ENCODE data around the gene TLR9.

DNA sequence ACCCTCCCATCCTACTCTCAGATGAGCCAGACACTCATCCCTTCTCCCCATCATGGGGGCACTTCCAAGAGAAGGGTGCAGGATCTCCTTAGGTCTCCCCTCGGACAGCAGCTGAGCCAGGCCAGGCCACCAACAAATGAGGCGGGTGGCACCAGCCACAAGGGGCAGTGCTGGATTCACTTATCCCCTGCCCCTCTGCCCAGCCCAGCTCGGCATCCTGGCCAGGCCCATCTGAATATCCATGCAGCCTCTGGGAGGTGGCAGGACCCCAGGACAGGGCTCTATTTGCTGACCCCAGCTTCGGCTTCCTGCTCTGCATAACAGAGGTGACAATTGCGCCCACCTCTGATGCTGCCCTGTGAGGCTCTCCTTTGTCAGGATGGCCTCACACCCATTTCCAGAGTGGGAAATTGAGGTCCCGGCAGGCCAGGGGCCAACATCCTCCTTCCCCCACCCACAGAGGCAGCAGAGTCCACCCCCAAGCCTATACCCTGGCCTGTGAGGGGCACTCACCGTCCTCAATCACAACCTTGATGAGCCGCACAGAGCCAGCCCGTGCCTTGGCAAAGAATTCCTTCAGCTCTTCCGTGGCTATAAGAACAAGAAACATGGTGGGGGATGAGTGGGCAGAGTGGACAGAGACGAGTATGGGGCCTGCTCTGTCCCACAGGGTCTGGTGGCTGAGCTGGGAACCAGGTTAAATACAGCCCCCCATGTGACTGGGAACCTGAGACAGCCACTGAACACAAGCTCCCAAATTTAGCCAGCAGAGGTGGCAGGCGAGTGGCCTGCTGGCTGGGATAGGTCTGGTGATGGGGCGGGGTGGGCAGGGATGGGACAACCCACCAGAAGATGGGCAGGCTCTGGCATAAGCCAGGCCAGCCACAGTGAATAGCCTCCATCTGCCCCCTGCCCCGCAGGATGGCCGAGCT is 9.3 kb upstream of the TLR9 start:
- TF ChIP-seq, protein P1, sequence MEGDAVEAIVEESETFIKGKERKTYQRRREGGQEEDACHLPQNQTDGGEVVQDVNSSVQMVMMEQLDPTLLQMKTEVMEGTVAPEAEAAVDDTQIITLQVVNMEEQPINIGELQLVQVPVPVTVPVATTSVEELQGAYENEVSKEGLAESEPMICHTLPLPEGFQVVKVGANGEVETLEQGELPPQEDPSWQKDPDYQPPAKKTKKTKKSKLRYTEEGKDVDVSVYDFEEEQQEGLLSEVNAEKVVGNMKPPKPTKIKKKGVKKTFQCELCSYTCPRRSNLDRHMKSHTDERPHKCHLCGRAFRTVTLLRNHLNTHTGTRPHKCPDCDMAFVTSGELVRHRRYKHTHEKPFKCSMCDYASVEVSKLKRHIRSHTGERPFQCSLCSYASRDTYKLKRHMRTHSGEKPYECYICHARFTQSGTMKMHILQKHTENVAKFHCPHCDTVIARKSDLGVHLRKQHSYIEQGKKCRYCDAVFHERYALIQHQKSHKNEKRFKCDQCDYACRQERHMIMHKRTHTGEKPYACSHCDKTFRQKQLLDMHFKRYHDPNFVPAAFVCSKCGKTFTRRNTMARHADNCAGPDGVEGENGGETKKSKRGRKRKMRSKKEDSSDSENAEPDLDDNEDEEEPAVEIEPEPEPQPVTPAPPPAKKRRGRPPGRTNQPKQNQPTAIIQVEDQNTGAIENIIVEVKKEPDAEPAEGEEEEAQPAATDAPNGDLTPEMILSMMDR (IDR thresholded peaks at IDR 0.05), result no peak
- no peak for TF ChIP-seq POLR2AphosphoS5 (IDR thresholded peaks at IDR 0.05)
